ENCODE data around the gene SCUBE3.

SCUBE3 gene

DNA sequence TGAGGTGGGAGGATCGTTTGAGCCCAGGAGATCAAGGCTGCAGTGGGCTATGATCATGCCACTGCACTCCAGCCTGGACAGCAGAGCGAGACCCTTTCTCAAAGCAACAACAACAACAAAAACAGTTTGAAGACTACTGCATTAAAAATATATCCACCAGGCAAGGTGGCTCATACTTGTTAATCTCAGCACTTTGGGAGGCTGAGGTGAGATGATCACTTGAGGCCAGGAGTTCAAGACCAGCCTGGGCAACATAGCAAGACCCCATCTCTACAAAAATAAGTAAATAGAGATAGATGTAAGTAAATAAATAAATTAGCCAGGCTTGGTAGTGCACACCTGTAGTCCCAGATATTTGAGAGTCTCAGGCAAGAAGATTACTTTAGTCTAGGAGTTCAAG, 58.2 kb downstream of the SCUBE3 start:
- no peak for ATAC-seq
- DNase-seq, result no peak

DNA sequence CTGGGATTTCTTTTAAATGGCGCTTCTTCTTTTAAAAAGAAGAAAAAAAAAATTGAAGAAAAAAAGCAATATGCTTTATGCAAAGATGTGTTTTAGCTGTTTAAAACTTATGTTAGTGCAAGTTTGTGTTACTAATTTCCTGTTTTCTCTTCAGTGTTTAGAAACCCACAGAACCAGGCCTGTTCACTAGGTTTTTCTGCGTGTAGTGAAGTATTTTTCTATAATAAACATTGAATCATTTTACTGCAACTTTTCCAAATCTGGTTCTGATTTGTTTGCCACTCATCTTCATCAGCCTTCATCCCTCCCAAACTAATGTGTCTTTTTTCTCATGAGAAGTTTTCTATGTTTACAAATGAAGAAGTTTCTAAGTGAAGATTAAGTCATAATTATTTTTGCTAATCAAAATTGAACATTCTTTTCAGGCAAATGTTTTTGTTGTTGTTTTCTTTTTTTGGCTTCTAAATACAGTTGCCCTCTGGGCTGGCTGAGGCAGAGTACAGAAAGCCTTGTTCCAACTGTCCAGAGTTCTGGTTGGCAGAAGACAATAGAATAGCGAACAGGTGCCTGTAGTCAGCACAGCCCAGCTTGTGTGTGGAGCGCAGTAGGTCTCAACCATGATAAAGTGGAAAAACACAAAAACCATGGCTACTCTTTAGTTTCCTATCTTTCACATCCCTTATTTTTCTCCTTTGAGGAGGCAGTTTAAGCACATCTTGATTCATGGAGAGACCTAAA, 60.2 kb downstream of the SCUBE3 start:
- ATAC-seq, result no peak
- no peak for DNase-seq

DNA sequence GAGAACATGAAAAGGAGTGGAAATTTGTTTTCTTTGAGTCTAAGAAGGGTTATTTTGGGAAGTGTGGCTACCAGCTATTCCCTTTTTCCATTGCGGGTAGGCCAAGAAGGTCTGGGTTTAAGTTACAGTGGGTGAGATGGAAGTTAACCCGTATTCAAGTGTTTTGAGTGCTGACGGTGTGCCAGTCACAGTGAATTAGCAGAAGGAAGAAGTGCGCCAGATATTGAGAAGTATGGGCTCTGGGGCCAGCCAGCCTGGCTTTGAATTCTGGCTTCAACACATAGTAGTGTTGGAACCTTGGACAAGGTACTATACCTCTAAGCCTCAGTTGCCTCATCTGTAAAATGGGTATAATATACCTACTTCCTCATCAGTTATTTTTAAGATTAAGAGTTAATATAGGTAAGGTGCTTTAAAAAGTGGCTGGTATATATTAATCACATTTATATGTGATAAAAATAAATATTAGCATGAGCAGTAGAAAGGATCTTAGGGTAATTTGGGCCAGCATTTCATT, 62.0 kb downstream of the SCUBE3 start:
- ATAC-seq (no peak), DNase-seq (no peak)

DNA sequence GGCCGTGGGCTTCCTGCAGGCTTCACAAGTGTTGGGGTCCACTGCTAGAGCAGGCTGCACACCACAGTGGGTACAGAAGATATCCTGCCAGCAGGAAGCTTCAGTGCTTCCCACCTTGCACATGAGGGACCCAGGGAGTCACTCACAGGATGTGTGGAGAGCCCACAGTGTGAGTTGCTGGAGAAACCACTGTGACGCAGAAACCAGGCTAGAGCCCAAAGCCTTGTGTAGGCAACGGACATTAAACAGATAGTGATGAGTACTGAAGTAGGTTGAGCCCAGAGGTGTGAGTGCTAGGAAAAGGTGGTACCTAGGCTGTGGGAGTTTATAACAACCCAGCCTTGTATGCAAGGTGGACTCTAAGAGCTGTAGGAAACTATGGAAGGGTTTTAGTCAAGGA, 65.0 kb downstream of the SCUBE3 start:
- DNase-seq, result no peak
- no peak for ATAC-seq

DNA sequence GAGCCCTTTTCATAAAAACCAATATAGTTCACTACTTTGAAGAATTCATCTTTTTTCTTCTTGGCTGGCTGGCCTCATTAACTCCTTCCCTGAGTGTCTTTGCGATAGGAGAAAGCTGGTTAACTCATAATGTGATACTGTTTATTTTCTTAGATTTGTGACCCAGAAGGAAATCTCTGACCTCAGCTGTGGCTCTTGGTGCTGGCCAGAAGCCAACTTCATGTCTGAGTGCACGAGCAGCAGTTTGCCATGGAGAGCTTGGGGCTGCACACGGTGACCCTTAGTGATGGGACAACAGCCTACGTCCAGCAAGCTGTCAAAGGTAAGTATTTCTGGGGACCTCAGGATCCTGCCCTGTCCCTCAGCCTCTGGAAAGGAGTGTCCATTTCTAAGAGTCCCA, 67.1 kb downstream of the SCUBE3 start:
- no peak for DNase-seq
- ATAC-seq, result no peak

DNA sequence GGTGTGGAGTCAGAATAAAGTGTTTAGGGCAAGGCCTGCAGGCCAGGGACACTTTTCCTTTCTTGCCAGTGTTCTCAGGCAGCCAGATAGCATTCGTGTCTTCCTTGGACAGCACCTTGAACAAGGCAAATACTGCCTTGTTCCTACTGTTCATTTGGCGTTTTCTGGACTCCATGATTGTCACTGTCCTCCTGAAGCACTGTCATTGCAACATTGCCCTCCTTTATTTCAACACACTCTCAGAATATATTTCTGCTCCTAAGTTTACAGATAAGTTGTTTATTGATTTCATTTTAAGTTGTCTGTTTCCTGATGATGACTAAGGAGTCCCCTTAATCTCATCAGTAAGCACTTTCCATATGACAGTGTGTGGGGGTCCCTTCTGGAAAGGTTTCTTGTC, 68.7 kb downstream of the SCUBE3 start:
- DNase-seq (no peak), ATAC-seq (no peak)

DNA sequence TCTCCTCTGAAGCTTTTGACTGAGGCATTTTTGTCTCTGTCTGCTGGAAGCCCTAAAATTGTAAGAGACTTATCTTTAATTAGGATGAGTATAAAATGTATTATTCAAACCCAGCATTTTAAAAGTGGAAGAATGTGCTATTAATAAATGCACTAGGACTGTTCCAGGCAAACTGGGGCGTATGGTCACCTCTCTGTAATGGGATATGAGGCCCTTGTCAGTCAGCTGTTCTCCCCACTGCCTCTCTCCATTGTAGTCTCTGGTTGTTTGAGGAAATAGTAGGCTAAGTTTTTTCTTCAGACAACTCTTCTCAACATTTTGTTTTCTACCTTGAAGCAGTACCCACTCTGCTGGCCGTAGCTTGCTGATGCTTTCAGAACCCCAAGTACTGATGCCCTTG, 69.6 kb downstream of the SCUBE3 start:
- DNase-seq (no peak), ATAC-seq (no peak)

DNA sequence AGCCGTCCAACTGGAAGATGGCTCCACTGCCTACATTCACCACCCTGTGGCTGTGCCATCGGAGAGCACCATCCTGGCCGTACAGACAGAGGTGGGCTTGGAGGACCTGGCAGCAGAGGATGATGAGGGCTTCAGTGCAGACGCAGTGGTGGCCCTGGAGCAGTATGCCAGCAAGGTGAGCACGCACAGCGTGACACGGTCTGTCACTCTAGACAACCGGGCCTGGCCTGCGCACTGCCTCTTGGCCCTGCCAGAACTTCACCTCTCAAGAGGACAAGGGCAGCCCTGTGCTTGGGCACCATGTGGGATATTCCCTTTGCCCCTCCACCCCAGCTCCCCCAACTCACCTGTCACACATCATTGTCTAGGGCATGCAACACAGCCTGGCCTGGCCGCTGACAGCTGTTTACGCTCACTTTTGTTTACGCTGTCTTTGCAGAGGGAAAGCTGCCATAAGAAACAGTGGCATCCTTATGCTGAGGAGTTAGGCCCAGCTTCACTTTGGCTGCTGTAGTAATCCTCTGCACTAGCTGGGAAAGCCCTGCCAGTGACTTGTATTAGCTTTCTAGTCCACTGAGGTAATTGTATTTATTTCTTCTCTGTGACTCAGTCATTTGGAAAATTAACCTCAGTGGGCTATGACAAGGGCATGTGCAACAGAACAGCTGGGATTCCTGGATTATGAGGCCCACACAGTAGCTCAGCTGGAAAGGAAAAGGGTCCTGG, 74.1 kb downstream of the SCUBE3 start:
- no peak for ATAC-seq
- DNase-seq, result no peak

DNA sequence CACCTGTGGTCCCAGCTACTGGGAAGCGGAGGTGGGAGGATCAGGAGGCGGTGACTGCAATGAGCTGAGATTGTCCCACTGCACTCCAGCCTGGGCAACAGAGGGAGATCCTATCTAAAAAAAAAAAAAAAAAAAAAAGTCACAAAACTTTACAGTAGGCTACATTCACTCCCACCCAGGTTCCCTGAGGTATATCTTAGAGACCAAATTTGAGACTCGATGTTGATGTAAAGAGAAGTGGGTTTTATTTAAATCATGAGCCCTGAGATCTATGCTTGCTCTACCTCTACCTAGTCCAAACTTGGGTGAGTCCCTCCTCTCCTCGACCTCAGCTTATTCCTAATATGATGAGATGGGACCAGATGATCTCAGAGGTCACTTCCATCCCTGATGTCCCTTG, 75.1 kb downstream of the SCUBE3 start:
- no peak for DNase-seq
- ATAC-seq, result no peak

DNA sequence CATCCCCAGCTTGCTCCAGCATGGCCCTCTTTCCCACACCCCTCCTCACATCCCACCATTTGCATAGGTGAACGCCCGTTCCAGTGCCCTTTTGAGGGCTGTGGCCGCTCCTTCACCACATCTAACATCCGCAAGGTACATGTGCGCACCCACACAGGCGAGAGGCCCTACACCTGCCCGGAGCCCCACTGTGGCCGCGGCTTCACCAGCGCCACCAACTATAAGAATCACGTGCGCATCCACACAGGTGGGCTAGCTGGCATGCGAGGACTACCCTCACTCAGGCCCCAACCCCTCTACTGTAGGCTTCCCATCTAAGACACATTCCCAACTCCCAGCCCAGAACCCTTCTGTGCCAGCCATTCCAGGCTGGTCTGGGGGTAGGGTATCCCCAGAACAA, 77.7 kb downstream of the SCUBE3 start:
- DNase-seq (no peak), ATAC-seq (no peak)

DNA sequence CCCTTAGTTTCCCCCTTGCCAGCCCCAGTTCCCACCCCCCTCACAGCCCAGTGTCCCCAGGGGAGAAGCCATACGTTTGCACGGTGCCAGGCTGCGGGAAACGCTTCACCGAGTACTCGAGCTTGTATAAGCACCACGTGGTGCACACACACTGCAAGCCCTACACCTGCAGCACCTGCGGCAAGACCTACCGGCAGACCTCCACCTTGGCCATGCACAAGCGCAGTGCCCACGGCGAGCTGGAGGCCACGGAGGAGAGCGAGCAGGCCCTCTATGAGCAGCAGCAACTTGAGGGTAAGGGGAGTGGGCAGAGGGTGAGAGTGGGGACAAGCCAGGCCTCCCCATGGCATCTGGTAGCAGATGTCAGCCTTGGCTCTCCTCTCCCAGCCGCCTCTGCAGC, 78.7 kb downstream of the SCUBE3 start:
- DNase-seq, result no peak
- no peak for ATAC-seq

DNA sequence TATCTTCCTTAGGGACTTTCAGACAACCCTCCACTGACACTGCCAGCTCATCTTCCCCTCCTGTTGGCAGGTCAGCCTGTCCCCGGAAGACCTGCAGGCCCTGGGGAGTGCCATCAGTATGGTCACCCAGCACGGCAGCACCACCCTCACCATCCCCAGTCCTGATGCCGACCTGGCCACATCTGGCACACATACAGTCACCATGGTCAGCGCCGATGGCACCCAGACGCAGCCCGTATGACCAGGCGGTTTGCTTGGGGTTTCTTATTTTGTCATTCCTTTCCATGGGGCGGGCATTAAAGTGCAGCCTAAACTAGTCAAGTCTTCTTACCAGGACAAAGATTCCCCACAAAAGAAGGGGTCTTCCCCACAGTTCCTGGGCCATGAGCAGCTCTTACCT, 79.9 kb downstream of the SCUBE3 start:
- ATAC-seq (no peak), DNase-seq (no peak)

DNA sequence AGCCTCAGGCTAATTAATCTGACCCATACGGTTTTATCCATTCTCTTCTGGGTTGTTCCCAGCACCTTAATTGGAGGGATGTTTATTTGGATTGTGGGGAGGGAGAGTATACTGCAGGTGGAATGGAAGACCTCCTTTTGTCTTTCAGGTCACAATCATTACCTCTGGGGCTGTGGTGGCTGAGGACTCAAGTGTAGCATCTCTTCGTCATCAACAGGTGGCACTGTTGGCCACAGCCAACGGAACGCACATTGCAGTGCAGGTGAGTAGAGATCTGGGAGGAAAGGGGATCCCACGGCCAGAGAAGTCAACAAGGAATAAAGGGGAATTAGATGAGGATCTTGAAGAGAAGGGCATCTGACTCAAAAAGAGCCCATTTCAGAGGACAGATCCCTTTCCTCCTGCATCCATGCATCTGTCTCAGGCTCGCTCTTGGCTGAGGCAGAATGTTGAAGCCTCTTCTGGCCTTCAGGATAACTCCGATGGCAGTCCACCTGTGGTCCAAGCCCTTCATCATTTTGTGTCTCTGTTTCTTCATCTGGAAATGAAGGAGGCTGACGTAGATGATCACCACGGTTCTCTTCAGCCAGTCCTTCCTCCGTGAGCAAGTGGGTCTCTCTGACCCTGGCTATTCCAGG, 80.7 kb downstream of the SCUBE3 start:
- peak; percentile 24 for ATAC-seq
- peak; percentile 43 for DNase-seq

DNA sequence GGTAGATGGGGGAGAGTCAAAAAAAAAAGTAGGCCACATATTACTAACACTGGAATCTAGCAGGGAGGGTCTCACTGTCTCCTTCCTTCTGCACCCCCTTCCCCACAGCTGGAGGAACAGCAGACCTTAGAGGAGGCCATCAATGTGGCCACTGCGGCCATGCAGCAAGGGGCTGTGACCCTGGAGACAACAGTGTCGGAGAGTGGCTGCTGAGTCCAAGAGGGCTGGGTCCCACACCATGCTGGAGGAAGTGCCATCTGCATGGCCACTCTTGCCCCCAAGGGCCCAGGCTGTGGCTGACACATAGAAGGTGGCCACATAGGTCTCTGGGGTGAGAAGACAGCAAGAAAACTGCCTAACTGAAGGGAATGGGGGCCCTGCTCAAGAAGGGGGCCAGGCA, 81.3 kb downstream of the SCUBE3 start:
- DNase-seq (no peak), ATAC-seq (no peak)

DNA sequence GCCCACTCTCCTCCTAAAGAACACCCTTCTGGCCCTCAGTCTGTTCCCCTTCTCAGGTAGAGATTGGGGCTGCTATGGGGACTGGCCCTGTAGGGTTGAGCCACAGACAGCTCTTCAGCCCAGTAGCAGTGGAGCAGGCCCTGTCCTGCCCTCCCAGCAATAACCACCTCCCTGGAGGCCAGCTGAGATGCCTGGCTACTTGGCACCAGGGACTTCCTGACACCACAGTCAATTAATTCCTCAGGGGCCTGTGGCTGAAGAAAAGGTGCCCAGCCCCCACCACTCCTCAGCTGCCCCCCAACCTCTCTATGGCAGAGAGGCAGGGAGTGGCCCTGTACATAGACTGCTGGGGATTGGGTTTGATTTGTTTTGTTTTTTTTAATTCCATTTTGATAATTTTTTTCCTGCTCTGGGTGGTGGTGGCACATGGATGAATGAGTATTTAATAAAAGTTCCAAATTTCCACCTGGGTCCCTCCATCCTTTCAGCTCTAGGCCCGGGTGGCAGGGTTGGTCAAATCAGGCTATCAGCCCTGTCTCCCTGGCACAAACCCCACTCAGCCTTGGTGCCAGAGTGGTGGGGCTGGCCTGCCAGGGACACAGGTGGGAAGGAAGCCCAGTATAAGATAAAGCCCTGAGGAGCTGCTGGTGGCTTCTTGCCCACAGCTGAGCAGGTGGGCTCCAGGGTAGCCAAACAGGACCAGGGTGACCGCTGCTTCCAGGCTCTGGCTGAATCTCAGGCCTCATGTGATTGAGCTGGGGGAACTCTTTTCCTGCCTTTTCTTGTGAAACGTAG, 82.0 kb downstream of the SCUBE3 start:
- no peak for ATAC-seq
- no peak for DNase-seq

DNA sequence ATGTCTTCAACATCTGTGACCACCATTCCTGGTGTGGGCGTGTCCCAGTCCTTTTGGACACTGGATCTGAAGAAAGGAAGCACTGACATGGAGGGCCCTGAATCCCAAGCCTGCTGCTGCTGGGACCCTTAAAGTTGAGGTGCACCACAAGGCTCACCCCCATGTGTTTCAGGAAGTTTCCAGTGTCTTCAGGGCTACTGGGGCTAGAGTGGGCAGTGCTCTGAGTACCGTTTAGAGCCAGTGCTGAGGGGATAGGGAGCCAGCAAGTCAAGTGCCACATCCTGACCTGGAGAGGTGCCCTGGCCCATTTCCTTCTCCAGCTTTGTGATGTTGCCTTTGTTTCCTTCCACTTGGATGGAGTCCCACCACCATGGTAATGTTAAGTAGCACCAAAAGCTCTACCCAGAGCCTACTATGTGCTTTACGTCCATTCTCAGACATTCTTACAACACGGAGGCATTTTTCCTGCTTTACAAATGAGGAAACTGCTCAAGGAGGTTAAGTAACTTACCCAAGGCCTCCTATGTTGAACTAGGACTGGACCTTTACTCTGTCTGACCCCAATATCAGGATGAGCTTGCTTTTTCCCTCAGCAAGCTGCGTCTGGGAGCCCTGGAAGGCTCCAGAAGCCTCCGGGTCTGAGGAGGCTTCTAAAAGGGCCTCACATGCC, 83.3 kb downstream of the SCUBE3 start:
- no peak for ATAC-seq

DNA sequence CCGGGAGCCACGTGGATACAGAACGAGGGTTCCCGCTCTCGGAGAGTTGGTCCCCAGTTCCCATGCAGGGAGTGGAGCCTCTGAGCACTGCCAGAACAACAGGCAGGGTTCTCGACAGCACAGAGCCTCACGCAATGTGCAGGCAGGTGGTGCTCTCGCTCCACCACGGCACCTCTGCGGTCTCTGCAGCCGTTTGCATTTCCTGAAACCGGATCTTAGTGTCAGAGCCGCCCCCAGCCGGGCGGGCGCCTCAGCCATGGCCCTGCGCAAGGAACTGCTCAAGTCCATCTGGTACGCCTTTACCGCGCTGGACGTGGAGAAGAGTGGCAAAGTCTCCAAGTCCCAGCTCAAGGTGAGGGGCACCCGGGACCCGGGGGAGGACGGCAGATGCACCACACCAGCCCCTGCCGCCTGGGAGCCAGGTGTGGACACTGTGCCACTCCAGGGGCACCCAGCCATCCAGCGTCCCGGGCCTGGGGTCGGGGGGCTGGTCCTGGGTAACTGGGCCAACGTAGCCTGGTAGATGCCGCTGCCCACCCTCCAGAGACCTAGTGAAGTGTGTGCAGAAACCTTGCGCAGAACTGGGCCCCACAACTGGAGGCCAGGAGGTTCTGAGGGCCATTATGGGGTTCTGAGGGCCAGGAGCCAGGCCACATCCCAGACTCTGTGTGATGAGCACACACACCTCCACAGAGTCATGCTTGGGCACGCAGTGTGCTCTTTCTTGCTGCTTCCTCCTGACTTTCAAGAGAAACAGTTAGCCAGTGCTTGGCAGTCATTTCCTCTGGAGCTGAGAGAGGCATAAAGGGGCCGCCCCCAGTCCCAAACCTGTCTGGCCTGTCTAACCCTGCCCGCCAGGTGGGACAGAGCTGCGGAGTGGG, 84.1 kb downstream of the SCUBE3 start, which contains the start of gene DEF6:
Gene DEF6 (plus strand): TSS at position 218 of the 881 bp plus-strand sequence. CDS start 39 bp downstream, at position 257.
- ATAC-seq, result peak; percentile 84
- DNase-seq, result peak; percentile 86

More for the DNA sequence above, 83.3 kb downstream of the SCUBE3 start:
- DNase-seq, result no peak

DNA sequence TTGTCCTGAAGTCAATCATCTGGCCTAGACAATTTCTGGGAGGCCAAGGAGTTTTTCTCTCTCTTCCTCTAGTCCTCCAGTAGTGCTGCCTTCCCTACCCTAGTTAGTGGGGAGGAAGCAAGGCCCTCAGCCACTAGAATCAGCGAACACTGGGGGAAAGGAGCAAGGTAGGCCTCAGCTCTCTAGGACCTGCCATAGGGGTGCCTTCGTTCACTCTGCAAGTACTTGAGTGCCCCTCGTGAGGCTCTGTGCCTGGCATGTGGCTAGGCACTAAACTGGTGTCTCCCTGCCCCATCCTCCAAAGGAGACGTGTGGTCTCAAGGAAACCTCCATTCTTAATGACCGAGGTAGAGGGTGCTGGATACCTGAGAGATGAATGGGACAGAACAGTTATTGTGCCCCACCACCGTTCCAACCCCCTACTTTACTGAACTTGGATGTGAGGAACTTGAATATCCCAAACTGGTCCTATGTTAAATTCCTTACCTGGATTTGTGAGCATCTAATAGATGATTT, 84.9 kb downstream of the SCUBE3 start:
- DNase-seq (no peak), ATAC-seq (no peak)

DNA sequence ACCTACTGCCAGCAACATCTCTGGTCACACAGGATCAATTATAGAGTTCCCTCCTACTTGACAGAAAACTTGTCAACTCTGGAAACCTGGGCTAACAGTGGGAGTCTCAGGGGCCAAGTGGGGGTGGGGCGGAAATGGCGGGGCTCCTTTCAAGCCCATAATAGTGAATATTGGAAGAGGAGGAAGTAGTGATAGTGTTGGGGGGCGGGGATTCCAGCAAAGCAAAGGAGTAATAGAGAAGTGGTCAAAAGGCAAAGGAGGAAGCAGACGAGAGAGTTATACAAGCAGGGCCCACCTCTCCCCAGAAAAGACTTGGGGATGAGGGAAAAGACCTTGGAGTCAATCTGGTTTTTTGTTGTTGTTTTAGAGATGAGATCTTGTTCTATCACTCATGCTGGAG, 85.9 kb downstream of the SCUBE3 start:
- ATAC-seq (no peak), DNase-seq (peak; percentile 58)

DNA sequence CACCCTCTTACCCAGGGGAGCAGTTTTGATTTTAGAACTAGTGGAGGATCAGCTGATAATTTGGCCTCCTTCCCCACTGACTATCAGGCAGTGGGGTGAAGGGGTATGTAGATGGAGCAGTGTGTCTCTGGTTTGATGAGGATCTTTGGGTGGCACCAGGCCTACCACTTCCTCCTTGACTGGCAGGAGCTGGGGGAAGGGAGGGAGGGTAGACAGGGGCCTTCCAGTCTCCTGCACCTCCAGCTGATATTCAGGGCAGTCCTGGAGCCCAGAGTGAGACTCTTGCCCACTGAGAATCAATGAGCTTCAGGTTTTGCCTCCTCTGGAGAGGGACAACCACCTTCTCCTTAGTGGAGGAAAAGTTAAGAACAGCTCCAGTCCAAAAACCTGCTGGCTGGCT, 87.1 kb downstream of the SCUBE3 start:
- ATAC-seq (no peak), DNase-seq (peak; percentile 42)
